HG02885 (cell line): ENCODE data around the gene KIFC3.
"Not testable (repeated sequence)": the region's sequence is repeated elsewhere in the genome, so short reads cannot be mapped to it uniquely, and the experiment has no call there.

ENCODE experiments used
- ATAC-seq: cut with Tn5 transposase; IDR thresholded peaks from one replicate; pipeline ENCODE4 v1.9.1; 2021; ENCODE audit warnings: mild to moderate bottlenecking; ENCODE audit not compliant: unreplicated experiment, poor library complexity

Gene KIFC3

DNA sequence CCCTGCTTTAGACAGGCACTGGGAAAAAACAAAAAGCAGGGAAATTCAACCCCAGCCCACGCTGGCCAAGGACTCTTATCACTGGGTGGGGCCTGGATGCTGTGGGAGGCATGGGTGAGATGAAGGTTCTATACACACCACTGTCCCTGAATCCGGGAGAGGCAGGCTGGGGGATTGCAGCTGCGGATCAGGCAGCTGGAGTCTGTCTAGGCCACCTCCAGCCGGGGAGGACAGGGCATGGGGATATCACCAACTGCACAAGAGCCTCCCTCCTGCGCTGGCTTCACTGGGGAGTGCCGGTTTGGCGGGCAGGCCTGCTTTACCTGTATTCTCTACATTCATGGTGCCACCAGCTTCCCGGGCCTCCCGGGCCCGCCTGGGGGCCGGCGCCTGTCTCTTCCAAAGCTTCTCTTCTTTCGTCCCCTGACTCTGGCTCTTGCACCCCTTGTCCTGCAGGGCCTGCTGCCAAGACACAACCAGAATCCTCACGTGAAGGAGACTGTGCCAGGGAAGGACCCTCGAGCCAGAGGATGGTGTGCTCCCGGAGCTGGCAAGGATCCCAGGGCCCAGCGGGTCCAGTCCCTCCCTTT, 13.9 kb downstream of the KIFC3 start:
- ATAC-seq = no peak

- ATAC-seq = no peak
These were observed 14.8 kb downstream of the KIFC3 start for GRCh38 chr16:57787519-57787905.

GRCh38 chr16:57786632-57787518, 15.4 kb downstream of the KIFC3 start:
- no peak for ATAC-seq

GRCh38 chr16:57785924-57786323, 16.4 kb downstream of the KIFC3 start:
- no peak for ATAC-seq

- ATAC-seq = no peak
These were observed 16.9 kb downstream of the KIFC3 start for GRCh38 chr16:57785385-57785784.

- ATAC-seq = no peak
These were observed 18.0 kb downstream of the KIFC3 start for GRCh38 chr16:57784334-57784733.

DNA sequence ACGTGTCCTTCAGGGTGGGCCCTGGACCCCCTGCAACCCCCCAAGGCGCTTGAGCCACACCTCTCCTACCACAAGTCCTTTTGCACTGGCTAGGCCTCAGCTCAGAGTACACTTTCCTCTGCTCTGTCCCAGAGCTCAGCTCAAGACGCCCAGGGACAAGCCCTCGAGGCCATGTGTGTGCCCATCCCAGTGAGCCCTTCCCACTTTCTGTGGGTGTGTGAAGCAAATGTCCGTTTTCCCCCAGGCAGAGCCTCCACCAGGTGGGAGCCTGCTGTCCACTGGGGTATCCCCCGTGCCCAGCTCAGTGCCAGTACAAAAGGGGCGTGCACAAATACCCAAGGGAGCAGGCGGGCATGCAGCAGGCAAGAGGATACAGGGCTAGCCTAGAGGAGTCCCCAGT, 18.4 kb downstream of the KIFC3 start:
- ATAC-seq = no peak

- no peak for ATAC-seq
These were observed 19.2 kb downstream of the KIFC3 start for GRCh38 chr16:57783116-57783515.

DNA sequence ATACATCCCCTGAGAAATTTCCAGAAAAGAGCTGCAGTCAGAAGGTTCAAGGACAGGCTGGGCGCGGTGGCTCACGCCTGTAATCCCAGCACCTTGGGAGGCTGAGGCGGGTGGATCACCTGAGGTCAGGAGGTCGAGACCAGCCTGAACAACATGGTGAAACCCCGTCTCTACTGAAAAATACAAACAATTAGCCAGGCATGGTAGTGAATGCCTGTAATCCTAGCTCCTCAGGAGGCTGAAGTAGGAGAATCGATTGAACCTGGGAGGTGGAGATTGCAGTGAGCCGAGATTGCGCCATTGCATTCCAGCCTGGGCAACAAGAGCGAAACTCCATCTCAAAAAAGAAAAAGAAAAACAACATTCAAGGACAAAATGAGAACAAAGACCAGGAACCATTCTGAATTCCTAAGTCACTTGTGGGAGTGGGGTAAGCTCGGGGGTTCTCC, 19.7 kb downstream of the KIFC3 start:
- ATAC-seq = not testable (repeated sequence)

DNA sequence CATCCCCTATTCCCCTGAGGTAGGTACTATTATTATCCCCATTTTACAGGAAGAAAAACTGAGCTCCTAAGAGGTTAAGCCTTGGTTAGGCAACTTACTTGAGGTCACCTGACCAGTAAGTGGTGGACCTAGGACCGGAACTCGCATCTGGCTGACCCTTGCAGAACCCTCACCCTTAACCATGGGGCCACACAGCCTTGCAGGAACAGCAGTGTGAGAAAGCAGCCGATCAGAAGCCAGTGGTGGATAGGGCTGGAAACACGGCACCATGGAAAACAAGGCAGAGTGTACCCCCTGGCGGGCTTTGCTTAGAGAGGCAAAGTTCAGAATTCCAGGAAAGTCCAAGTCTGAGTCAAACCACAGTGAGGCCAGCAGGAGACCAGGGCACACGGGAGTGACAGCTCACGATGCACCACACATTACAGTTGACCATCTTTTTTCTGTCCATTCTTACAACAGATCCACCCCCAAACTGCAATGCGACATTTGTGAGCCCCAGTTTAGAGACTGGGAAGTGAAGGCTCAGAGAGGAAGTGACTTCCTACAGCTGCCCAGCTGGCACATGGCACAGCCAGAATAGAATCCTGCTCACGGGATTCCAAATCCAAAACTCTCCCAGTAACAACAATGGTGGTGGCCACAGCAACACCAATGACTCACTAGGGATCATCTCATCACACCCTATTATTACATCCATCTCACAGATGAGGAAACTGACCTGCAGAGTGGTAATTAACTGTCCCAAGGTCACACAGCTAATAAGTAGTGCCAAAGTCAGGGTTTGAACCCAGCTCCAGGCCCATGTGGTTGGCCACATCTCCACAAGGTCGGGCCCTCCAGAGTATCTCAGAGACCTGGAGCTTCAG, 20.3 kb downstream of the KIFC3 start:
- no peak for ATAC-seq

DNA sequence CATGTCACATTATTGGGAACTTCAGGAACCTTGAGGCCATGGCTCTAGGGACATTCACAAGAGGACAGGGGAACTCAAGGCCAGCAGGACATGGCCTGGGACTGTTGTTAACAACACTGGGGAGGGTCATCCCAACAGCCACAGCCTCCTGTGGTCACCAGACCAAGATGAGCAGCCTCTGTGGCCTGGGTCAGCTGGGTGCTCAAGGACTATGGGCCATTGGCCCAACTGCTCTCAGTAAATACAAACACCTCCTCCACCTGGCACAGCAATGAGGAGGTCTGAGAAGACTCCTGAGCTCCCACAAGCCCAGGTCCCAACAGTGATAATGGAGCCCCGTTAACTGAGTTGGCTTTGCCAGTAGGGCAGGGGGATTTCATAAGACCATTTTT, 20.9 kb downstream of the KIFC3 start:
- no peak for ATAC-seq

DNA sequence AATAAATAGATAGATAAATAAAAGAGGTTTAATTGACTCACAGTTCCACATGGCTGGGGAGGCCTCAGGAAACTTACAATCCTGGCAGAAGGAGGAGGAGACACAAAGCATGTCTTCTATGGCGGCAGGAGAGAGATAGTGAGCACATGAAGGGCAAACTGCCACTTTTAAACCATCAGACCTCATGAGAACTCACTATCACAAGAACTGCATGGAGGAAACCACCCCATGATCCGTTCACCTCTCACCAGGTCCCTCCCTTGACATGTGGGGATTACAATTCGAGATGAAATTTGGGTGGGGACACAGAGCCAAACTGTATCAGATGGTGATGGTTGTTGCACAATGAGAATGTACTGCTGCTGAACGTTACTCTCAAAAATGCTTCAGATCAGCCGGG, 22.5 kb downstream of the KIFC3 start:
- ATAC-seq = not testable (repeated sequence)

DNA sequence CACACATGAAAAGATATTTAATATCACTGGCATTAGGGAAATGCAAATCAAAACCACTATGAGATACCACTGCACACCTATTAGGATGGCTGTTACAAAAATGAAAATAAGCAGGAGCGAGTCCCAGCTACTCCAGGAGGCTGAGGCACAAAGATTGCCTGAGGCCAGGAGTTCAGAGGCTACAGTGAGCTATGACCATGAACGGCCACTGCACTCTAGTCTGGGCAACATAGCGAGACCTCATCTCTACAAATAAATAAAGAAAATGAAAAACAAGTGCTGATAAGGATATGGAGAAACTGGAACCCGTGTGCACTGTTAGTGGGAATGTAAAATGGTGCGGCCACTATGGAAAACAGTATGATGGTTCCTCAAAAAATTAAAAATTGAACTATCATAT, 23.6 kb downstream of the KIFC3 start:
- ATAC-seq = no peak

DNA sequence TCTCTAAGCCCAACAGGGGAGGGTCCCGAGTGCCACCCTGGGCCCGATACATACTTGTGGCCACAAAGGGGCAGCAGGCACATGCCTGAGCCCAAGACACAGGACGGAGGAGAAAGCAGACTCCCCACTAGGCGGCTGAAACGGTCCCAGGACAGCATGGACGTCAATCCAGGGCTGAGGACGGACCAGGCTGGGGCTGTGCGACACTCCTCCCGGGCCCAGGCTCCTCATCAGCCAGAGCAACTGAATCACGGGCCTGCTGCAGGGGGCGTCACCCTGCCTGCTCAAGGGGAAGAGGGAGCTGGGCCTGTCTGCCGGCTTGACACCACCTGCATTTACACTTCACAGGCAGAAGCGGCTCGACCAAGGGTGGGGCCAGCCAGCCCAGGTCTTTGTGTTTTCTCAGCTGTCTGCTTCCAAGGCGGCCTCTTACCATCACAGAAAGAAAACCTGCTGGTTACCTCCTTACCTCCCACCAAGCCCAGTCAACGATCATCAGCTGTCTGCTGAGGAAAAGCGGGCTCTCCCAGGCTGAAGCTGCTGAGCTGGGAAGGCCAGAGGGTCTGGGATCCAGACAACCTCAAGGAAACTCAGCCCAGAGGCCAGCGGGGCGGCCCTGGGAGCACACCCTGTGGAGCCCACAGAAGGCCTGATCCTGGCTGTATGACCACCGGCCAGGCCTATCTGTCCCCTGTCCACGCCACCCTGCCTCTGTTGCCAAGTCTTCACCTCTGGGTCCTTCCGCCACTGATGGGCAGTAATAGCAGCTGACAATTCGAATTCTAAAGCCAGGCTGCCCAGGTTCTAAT, 26.4 kb downstream of the KIFC3 start:
- no peak for ATAC-seq

- no peak for ATAC-seq
These were observed 27.5 kb downstream of the KIFC3 start for GRCh38 chr16:57774705-57775285.

DNA sequence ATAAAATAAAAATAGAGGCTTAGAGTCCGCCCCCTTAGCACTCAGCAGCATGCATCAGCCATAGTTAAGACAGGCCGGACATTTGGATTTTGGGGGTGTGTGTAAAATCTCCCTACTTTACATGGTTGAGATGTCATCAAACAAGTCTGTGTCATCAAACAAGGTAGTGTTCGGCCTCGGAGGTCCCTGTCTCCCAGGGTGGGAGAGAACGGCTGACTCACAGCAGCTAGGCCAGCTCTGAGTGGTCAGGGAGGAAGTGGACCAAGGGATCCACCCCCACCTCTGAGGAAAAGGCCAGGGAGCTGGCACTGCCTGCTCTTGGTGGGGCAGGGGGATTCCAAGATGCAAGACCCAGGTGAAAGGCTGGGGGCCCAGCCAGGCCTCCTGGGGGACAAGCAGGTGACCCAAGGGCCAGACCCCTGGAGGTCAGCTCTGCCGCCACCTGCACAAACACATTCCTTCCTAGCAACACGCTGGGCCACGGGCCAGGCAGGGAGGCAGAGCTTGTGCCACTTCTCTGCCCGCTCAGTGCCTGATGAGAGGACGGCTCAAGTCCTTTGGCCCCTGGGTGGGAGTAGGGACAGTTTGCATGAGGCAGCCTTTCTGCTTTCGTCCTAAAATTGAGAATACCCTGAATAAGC, 28.5 kb downstream of the KIFC3 start:
- ATAC-seq = no peak

GRCh38 chr16:57773019-57773418, 29.3 kb downstream of the KIFC3 start:
- no peak for ATAC-seq

GRCh38 chr16:57771141-57771785, 31.0 kb downstream of the KIFC3 start:
- ATAC-seq = no peak

- no peak for ATAC-seq
These were observed 31.9 kb downstream of the KIFC3 start for GRCh38 chr16:57770361-57770760.
